GM18526 (cell line): ENCODE data around the gene EIF6.

Source experiments
- POLR2A ChIP-seq: IDR thresholded peaks from 3 replicates; pipeline ENCODE4 v1.6.1; 2011; ENCODE audit not compliant: insufficient read length; ENCODE audit errors: extremely low read depth

EIF6 gene

DNA sequence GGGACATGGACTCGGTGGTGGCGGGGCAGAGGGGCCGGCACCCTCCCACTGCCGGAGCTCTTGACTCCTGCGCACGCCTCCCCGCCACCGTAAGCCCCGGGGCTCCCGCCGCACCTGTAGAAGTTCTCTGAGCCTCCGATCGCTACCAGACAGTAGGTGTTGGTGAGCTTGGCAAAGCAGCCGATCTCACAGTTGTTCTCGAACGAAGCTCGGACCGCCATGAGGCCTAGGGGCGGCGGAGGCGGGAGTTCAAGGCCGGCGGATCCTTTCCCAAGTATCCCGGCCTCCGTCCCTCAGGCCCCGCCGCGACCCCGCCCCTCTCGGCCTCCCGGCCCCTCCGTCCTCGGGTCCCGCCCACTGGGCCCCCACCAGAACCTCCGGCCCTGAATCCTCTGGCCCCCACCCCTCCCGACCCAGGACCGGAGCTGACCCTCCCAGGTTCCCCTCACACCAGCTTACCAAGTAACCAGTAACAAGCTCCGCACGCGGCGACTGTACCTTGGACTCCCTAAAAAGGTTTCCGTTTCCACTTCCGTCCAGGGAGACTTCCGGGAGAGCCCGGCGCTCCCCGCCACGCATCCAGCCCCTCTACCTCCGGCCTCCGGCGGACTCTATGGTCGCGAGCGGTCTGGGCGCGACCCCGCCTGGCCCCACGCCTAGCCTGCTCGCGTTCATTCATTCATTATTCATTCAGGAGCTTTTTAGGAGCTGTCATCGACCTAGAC lies at the start of gene EIF6:
Gene EIF6 (minus strand): TSS at position 506 of the 725 bp plus-strand sequence. CDS start 285 bp downstream, at position 221.
- TF ChIP-seq POLR2A = peak; percentile 79

DNA sequence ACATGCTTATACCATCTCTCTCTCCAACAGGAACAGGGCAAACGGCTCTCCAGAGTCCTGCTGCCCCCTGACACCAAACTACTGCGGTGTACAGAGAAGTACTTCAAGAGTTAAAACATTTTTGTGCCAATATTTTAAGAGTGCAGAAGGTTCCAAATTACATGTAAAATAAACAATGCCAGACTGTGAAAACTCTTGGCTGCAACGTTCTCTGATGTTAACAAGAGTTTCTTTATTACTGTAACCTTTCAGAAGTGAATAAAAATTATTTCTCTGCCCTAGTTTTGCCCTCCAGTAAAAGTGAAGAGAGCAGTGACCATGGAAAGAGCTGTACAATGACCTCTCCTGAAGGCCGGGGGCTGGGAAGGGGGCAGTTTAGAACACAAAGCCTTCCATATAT lies 49.0 kb upstream of the EIF6 start:
- no peak for TF ChIP-seq POLR2A

DNA sequence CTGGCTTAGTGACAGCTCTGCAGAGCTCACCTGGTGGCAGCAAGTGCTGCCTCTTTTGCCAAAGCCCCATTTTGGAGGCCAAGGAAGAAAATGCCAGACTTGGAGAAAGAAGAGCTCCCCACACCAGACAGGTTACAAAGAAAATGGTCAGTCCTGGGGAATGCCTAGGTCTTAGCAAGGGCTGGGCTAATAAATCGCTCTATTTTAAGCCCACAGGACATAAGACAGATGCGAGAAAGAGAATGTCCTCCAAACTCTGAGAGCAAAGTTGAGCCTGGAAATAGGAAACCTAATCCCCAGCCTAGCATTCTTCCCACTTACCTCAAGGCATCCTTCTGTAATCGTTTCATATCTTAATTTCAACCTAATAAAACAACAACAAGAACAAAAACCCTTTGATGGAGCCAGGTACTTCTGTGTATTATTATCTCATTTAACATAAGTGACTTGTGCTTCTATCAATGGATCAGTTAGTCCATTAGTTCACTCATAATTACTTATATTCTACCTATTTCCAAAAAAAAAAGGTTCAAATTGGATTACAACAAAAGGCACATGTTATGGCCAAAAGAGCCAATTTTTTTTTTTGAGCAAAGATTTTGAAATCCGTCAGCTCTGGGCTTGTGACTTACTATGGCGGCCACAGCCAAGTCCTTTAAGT lies 48.1 kb upstream of the EIF6 start:
- no peak for TF ChIP-seq POLR2A

DNA sequence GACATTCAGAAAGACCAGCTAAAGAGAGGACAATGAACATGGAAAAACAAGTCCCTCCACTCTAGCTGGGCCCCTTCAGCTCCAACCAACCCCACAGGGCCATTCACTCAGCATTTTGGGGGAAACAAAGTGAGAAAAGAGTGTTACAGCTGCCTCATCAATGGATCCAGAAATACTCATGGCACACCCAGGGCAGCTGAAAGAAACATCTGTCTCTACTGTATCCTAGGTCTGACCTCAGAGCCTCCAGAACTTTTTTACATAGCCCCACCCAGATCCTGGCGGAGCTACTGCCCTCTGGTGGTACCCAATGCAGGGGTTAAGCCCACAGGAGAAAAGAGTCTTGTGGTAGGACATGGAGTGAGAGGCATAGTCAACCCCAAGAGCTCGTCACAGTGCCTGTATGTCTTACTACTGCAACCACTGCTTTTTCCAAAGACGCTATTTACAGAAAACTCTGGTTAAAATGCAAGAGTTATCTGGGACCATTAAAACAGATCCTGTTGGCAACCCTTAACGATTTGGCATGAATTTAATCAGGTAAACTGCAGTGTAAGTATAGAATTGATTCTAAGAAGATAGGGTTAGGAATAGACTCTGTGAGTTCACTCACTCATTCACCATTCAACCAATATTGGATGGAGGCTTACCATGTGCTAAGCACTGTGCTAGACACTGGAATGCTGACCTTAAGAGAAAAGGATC lies 45.0 kb upstream of the EIF6 start:
- no peak for TF ChIP-seq POLR2A

DNA sequence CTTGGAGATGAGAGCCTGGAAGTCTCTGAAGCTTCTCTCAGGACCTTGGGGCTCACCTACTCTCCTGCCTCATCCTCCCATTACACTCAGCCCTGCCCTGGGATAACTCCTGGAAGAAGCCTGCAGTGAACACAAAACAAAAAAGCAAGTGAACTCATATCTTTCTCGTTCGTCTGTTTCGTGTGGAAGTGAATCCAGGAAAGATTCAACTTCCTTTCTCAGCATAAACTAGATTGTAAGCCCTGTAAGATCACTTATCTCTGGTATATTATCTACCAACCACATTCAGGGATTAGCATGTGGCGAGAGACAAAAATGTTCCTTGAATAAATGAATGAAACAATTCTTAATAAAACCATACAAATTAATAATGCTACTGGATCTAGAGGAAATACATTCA lies 44.1 kb upstream of the EIF6 start:
- TF ChIP-seq POLR2A = no peak

DNA sequence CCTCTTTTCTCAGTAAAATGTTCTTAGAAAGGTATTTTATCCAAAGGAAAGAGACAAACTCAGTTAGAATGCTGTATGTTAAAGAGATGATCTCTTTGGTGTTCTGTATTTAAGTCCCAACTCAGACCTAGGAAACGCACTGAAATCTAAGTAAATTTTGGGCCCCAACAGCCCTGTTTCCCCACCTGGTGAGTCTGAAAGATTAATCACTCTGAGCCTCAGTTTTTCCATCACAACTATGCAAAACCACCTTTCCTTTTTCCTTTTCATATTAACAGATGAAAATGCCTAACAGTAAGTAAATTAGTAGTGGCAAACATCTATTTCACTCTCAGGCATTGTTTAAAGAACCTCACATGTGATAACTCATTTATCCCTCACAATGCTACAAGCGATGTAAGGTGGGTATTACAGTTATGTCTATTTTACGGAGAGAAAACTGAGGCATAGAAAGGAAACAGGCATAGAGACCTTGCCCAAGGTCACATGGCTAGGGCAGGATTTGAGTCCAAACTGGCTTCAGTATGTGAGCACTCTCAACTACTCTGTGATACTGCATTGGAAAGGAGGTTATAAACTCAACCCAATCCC lies 43.6 kb upstream of the EIF6 start:
- TF ChIP-seq POLR2A = no peak

DNA sequence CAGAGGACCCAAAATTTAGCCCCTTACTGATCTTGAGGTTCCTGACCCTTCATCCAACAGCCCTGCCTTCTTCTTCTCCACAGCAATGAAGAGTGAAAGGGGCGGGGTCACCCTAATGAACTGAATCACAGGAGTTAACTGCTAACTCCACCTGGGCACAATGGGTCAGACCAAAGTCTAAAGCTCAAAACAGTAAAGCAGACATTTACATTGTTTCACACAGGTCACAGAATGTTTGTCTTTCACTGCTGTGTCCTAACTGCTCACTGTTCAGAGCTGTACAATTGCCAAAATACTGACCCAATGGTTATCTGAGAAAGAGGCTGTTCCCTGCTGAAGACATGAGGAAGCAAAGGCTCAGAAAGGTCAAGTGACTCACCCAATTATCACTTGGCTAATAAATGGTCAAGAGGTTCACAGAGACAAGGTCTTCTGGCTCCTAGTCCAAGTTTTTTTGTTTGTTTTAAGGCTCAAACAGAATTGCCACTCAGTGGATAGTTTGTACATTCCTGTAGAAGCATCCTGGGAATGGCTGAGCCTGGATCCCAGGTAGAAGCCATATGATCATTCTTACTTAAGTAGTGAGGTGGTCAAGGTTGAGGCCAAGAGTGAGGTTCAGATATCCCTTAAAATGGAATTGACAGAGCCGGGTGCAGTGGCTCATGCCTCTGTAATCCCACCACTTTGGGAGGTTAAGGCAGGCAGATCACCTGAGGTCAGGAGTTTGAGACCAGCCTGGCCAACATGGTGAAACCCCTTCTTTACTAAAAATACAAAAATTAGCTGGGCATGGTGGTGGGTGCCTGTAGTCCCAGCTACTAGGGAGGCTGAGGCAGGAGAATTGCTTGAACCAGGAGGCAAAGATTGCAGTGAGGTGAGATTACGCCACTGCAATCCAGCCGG lies 42.8 kb upstream of the EIF6 start:
- no peak for TF ChIP-seq POLR2A

DNA sequence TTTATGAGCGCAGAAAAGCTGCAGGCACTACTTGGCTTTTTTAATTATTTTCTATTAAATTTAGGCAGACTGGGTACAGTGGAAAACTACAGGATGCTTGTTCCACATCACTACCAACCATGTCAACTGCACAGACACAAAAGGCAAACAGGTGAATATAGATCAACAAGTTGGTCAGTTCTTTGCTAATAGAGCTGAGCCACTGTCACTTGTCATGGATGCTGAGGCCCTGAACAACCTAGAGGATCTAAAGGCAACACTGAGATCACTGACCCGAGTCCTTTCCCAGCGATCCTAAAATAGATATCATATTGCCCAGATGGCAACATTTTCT lies 42.1 kb upstream of the EIF6 start:
- no peak for TF ChIP-seq POLR2A

DNA sequence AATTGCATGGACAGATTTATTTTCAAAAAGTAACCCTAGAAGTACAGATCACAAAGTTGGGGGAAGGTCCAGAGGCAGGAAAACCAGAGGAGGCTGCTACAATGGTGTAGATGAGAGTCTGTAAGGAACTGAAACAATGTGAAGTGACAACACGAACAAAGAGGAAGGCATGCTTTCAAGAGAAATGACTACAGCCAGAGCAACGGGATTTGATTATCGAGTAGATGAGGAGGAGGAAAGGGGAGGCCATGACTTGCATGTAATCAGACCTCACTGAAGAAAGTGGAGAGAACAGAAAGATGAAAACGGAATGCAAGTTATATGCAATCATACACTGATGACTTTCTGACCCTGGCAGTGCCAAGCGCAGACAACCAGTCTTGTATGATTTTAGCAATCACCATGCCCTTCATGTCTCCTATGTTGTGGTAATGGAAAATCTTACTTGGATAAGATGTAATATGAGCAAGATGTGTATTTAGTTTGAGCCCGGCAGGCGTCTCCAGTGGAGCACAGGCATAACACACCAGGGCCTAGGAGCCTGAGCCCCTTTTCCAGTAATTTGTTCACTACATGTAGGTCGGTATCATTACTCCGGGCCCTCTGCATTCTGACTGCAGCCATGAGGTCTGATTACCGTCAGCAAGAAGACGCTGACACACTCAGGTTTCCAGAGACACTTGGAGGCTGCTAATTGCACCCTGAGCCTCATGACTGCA lies 41.6 kb upstream of the EIF6 start:
- TF ChIP-seq POLR2A = no peak

DNA sequence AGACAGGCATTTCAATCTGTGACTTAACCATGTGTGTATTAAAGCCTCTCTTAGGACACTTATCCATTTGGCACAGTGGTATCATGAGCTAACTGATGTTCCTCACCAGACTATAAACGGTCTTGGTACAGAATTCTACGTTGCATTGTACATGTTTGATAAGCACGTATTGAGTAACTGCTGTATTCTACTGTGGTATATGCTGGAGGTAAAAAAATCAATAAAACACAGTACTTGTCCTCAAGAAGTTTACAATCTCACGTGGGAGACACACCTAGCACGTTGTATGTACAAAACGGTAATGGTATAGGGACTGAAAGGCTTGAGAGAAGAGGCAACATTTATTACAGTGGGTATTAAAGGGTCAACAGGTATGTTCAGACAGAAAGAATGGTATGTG lies 40.8 kb upstream of the EIF6 start:
- no peak for TF ChIP-seq POLR2A

DNA sequence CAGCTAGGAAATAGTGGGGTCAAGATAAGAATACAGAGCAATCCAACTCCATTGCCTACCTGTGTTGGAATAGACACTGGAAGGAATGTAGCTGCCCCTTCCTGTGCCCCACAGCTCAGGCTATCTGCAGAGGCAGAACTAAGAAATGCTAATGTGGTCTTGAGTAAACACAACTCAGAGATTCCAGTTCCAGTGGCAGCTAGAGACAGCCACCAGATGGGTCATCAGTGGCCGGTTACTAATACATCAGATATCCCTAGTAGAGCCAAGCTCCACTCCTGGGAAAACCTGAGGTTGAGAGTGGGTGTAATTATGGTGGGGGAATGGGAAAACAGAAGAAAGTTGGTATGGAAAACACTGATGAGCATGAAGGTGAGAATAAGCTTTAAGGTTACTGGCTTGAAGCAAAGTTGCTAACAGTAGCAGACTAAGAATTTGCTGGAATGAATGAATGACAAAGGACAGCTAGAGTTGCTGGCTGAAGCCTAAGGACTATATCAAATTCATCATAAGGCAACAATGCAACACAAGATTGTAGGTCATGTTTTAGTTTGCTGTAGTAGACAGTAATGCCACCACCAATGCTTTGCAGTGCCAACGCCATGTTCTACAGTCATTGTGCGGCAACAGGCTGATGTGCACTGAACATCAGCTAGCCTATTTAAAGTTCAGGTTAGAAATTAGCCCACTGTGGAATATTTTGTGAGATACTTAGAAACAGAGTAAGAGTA lies 36.0 kb upstream of the EIF6 start:
- TF ChIP-seq POLR2A = no peak

DNA sequence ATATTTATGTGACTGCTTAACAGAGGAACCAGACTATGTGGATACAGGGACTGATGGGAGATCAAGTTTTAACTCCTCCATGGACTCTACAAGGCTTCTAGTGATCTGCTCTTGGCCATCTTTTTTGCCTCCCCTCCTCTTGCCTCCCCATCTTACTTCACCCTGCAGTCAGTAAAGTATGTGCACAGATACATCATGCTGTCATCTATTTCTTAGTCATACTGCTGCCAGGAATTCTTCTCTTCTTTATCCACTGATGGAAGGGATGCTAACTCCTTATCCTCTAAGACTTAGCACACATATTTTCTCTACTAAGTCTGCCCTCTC lies 35.3 kb upstream of the EIF6 start:
- no peak for TF ChIP-seq POLR2A

DNA sequence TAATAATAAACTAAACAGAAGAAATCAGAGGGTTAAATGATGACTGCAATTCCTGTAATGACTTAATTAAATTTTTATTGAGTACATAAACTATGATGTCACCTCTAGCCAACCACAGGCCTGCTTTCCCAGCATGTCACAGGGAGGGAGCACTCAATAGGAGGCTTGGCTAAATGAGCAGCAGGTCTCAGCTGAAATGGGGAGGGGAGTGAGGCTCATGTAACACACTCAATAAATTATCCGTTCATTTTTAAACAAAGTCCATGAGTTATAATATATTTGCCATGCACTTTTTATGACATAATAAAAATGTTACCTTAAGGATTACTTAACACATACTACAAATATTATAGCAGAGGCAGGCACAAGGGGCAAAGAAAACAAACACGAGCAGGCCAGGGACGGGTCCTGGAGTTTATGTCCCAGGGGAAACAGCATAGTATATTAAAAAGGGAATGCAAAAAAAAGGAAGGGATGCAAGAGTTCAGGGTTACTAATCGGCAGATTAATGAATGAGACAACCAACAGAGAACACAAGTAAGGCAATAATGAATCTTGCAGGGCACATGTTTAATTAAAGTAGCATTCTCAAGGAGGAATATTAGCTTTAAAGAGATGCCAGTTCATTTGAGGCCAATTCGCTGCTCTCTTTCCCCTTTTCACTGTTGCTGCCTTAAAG lies 34.8 kb upstream of the EIF6 start:
- TF ChIP-seq POLR2A = no peak

DNA sequence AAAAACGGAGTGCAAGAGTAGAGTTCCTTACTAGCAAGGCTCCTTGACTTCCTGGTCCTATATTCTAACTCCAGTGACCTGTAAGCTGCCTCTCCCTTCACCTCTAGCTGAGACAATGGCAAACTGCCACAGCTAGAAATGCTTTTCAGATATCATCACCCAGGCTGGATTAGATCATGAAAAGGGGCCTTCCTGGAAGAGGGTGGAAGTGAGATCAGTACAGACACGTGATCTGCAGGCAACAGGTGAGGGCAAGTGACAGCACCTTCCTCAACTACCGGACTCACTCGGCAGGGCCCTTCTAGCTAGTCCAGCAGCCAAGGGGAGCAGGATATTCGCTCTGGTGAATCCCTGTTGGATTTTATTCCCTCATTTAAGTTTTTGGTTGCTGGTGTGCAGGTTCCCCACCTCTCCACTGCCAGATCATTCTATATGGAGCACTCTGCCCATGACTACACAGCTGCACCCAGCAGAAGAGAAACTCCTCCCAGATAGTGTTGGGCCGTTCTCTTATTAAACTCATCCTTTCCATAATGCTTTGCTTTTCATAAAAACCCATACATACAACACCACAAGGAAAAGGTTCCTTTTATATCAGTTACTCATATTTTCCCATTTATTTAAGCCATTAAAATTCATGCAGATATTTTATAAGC lies 34.1 kb upstream of the EIF6 start:
- no peak for TF ChIP-seq POLR2A
